ENCODE results near the gene PTPRN. TPM values are rescaled to one million over a fixed set of nuclear protein-coding genes. Genes with fewer than 3 reads are reported as not detected.

Gene PTPRN
- total and polyA plus RNA-seq, 9 of the 15 experiments (the other 6 are each of a cell fraction or from before 2014, with no cell fraction given): 0.15 to 2.4 (median 0.43) TPM; not detected in 1

DNA sequence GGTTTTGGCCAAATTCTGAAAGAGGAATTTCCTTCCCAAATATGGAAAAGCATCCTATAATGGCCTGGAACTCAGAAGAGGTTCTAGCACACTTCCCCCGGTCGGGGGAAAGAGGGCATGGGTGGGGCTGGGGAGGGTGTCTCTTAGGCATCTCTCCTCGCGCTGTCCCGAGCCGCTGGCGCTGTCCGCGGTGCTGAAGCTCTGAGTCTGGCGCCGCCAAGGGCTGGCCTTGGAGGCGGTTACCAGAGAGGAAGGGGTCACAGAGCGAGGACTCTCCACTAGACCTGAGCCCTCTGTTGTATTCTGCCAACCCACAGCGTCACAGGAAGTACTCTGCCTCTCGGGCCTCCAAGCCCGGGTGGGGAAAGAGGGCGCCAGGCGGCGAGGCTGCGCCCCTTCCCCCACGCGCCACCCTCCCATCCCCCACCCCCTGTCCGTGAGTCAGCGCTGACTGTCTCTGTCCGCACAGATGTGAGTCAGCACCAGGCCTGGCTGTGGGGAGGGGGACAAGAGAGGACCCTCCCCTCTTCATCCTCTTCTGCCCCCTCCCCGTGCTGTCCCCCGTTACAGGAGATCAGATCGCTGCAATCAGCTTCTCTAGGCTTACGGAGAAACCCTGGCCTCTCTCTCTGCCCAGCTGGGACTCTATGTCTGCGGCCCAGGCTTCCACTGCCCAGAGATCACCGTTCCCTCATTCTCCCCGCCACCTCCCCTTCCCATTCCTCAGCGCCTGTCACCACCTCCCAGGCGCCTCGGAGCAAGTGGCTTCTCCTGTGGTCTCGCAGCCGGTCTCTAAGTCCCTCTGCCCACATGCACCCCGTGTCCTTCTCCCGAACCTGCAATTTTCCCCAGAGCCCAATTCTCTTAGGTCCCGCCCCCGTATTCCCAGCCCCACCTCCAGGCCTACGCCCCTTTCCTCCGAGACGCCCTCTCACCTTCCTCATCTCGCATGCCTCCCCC is 779 bp downstream of the PTPRN start (continued):
- TF ChIP-seq NR3C1 (CRISPR knock-in tag; IDR thresholded peaks at IDR 0.05): 0 out of 2 replicates have a peak, but pooled peaks have one; percentile 85
- TF ChIP-seq, protein P1, sequence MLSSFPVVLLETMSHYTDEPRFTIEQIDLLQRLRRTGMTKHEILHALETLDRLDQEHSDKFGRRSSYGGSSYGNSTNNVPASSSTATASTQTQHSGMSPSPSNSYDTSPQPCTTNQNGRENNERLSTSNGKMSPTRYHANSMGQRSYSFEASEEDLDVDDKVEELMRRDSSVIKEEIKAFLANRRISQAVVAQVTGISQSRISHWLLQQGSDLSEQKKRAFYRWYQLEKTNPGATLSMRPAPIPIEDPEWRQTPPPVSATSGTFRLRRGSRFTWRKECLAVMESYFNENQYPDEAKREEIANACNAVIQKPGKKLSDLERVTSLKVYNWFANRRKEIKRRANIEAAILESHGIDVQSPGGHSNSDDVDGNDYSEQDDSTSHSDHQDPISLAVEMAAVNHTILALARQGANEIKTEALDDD (IDR thresholded peaks at IDR 0.05): no peak
- TF ChIP-seq HDAC1 (IDR thresholded peaks at IDR 0.05): peak in 1 of 2 experiments; percentile 75; a peak in 2 of 4 replicates
- no peak for TF ChIP-seq ZNF146 (CRISPR knock-in tag; IDR thresholded peaks at IDR 0.05; ENCODE audit: unreplicated experiment)
- peak; percentile 53; the same call in 1 of the 2 replicates for TF ChIP-seq SMAD4 (CRISPR knock-in tag; conservative IDR thresholded peaks at IDR 0.05)
- no peak for TF ChIP-seq YY1 (IDR thresholded peaks at IDR 0.05; ENCODE audit: borderline replicate concordance in 1 of 3, control insufficient read depth in 1 of 3, extremely low read depth in 1 of 3, insufficient read depth in 3 of 3, insufficient read length in 1 of 3, insufficient replicate concordance in 2 of 3, low read depth in 1 of 3, low read length in 2 of 3)
- no peak for TF ChIP-seq JUNB (CRISPR knock-in tag; conservative IDR thresholded peaks at IDR 0.05)
- peak; percentile 8; the same call in 1 of the 2 replicates for TF ChIP-seq CREB1 (IDR thresholded peaks at IDR 0.05)
- TF ChIP-seq CREB1 (CRISPR knock-in tag; IDR thresholded peaks at IDR 0.05): peak; percentile 40; the same call in 1 of the 2 replicates
- peak; percentile 99 for TF ChIP-seq EHMT2 (IDR thresholded peaks at IDR 0.05)
- peak; percentile 60; the same call in 1 of the 2 replicates for TF ChIP-seq CREM (IDR thresholded peaks at IDR 0.05; ENCODE audit: low read depth)
- TF ChIP-seq, protein P2, sequence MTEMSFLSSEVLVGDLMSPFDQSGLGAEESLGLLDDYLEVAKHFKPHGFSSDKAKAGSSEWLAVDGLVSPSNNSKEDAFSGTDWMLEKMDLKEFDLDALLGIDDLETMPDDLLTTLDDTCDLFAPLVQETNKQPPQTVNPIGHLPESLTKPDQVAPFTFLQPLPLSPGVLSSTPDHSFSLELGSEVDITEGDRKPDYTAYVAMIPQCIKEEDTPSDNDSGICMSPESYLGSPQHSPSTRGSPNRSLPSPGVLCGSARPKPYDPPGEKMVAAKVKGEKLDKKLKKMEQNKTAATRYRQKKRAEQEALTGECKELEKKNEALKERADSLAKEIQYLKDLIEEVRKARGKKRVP (CRISPR knock-in tag; IDR thresholded peaks at IDR 0.05): no peak
- TF ChIP-seq, protein P3, sequence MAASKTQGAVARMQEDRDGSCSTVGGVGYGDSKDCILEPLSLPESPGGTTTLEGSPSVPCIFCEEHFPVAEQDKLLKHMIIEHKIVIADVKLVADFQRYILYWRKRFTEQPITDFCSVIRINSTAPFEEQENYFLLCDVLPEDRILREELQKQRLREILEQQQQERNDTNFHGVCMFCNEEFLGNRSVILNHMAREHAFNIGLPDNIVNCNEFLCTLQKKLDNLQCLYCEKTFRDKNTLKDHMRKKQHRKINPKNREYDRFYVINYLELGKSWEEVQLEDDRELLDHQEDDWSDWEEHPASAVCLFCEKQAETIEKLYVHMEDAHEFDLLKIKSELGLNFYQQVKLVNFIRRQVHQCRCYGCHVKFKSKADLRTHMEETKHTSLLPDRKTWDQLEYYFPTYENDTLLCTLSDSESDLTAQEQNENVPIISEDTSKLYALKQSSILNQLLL (CRISPR knock-in tag; IDR thresholded peaks at IDR 0.05; ENCODE audit: borderline replicate concordance): no peak
- peak; percentile 30; the same call in 1 of the 2 replicates for TF ChIP-seq CHD2 (IDR thresholded peaks at IDR 0.05; ENCODE audit: low read depth, low read length)
- TF ChIP-seq PYGO2 (tag; IDR thresholded peaks at IDR 0.05): no peak
- TF ChIP-seq HDAC2 (IDR thresholded peaks at IDR 0.05): peak; percentile 77; the same call in 1 of the 2 replicates
- TF ChIP-seq, protein P4, sequence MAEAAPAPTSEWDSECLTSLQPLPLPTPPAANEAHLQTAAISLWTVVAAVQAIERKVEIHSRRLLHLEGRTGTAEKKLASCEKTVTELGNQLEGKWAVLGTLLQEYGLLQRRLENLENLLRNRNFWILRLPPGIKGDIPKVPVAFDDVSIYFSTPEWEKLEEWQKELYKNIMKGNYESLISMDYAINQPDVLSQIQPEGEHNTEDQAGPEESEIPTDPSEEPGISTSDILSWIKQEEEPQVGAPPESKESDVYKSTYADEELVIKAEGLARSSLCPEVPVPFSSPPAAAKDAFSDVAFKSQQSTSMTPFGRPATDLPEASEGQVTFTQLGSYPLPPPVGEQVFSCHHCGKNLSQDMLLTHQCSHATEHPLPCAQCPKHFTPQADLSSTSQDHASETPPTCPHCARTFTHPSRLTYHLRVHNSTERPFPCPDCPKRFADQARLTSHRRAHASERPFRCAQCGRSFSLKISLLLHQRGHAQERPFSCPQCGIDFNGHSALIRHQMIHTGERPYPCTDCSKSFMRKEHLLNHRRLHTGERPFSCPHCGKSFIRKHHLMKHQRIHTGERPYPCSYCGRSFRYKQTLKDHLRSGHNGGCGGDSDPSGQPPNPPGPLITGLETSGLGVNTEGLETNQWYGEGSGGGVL (CRISPR knock-in tag; IDR thresholded peaks at IDR 0.05): no peak
- TF ChIP-seq ESRRA (IDR thresholded peaks at IDR 0.05; ENCODE audit: borderline replicate concordance, low read depth): no peak
- TF ChIP-seq SAFB2 (IDR thresholded peaks at IDR 0.05; ENCODE audit: borderline replicate concordance, low read depth, low read length, severe bottlenecking): no peak
- peak in 1 of 2 experiments; percentile 82; a peak in 2 of 4 replicates for TF ChIP-seq SIN3A (IDR thresholded peaks at IDR 0.05; ENCODE audit: borderline replicate concordance in 2 of 2, control insufficient read depth in 1 of 2, low read depth in 2 of 2, low read length in 2 of 2)
